VCaP (cell line): ENCODE results near the gene POU3F1.

ENCODE experiments used
- H3K27ac ChIP-seq: fragments of 450-650 bp; 2 replicates; pipeline ENCODE4 v1.5.1; 2017
- TF ChIP-seq, protein P1 (sequence below): fragments of 450-650 bp; conservative IDR thresholded peaks from 2 replicates; pipeline ENCODE4 v1.5.1; 2017; ENCODE audit warnings: mild to moderate bottlenecking, moderate library complexity

The POU3F1 gene

DNA sequence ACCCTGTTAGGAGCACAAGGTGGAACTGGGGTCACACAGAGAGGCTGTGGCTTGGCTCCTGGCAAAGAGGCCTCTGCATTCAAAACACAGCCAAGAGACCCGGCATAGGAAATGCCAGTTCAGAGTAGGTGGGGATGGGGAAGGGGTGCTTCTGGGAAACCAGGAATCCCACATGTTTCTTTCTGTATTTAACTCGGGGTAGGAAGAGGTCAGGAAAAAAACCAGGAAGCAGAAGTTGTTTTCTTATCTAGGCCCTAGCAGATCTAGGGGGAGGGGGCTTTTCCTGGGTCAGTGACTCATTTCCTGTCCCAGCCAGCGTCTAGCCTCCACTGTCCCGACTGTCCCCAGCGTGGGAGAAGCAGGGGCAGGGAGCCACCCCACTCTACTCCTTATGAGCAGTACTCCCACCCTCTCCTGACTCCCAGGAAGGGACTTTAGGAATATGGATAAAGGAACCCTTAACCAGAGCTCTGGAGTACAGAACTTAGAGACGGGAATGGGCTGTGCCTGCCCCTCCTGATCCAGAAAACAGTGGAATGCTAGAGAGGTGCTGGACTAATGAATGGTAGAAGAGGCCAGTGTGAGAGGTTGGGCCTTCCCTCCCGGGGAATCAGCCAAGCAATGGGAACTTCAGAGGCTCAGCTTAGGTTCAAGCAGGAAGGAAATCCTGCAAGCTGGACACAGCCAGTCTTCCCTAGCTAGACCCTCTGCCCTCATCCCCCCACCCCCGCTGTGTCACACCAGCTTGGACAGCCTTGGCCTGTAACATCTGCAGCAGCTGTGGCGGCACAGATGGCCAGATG is 47.0 kb downstream of the POU3F1 start:
- TF ChIP-seq, protein P1, sequence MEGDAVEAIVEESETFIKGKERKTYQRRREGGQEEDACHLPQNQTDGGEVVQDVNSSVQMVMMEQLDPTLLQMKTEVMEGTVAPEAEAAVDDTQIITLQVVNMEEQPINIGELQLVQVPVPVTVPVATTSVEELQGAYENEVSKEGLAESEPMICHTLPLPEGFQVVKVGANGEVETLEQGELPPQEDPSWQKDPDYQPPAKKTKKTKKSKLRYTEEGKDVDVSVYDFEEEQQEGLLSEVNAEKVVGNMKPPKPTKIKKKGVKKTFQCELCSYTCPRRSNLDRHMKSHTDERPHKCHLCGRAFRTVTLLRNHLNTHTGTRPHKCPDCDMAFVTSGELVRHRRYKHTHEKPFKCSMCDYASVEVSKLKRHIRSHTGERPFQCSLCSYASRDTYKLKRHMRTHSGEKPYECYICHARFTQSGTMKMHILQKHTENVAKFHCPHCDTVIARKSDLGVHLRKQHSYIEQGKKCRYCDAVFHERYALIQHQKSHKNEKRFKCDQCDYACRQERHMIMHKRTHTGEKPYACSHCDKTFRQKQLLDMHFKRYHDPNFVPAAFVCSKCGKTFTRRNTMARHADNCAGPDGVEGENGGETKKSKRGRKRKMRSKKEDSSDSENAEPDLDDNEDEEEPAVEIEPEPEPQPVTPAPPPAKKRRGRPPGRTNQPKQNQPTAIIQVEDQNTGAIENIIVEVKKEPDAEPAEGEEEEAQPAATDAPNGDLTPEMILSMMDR, result no peak

DNA sequence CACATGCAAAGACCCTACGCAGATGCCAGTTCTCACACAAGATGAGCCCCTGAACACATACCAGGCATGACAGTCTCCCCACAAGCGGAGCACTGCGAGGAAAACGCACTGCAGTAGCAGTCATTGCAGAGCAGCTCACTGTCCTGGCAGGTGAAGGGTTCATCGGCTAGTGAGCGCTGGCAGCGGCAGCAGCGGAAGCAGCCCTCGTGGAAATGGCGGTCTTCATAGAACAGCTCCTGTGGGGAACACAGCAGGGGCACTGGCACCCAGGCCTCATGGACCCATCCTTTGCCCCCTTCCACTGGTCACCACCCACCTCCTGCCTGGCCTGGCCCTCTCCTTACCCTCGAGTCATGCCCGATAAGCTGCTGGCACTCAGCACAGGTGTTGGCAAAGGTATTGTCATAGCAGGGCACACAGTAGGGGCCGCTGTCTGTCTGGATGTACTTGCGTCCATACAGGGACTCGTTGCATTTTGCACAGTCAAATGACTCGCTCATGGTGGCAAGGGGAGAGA is 47.6 kb downstream of the POU3F1 start:
- TF ChIP-seq, protein P1, result no peak
- H3K27ac ChIP-seq, result no peak overlapping the region

More for the DNA sequence above, 47.0 kb downstream of the POU3F1 start:
- H3K27ac ChIP-seq, result no peak overlapping the region

DNA sequence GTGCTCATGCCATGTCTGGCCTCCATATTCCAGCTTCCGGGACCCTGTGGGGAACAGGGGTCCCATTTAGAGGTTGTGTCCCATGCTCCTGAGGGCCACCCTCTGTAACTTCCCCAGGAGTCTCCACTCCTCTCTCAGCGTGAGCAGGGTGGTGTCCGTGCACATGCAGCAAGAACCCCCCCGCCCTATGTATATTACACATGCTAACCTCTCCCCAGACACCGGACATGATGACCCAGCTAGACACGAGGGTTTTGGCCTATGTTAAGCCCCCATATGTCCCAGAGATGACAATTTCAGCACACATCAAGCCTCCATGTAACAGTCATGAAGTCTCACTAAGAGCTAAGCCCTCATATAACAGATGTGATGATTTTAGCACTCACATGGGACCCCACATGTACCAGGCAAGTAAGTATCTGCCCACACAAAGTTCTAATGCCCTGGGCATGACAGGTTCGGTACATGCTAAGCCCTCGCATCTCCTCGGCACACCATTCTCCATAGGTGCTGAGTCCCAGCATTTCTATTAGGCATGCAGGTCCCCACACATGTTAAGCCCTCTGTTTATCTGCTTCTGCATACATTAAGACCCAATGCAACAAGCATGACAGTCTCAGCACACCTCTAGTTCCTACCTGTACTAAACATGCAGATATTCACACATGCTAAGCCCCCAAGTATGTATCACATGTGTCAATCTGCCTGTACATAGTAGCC is 48.3 kb downstream of the POU3F1 start:
- TF ChIP-seq, protein P1, result no peak
- H3K27ac ChIP-seq, result no peak overlapping the region

DNA sequence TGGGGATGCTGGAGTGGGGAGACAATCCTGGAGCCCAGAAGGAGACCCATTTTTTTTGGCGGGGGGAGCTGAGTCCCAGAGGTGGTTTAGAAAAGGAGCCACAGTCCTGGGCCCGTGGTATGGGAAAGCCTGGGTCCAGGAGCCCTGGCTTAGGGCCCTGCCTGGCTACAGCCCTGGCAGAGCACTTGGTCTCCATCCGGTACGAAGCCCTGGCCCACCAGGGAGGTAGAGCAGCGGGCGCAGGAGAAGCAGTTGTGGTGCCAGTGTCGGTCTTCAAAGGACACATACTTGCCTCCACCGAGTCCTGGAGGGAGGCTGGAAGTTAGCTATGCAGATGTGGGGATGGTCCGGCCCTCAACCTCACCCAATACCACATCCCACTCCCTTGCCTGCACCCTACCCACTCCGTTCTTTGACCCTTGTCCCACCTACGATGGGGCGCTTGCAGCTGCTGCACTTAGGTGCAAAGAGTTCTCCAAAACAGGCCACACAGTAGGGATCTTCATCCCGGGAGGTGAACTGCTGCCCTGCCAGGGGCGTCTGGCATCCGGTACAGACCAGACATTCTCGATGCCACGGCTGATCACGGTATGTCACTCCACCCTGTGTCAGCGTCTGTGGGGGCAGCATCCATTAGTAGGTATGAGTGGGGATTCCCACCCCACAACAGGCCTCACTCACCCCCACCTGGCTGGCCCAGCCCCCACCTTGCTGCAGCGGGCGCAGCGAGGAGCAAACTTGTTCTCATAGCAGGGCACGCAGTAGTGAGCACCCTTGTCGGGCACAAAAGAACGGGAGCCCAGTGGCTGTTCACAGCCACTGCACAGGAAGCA is 49.1 kb downstream of the POU3F1 start:
- TF ChIP-seq, protein P1, result no peak
- H3K27ac ChIP-seq, result no peak overlapping the region

DNA sequence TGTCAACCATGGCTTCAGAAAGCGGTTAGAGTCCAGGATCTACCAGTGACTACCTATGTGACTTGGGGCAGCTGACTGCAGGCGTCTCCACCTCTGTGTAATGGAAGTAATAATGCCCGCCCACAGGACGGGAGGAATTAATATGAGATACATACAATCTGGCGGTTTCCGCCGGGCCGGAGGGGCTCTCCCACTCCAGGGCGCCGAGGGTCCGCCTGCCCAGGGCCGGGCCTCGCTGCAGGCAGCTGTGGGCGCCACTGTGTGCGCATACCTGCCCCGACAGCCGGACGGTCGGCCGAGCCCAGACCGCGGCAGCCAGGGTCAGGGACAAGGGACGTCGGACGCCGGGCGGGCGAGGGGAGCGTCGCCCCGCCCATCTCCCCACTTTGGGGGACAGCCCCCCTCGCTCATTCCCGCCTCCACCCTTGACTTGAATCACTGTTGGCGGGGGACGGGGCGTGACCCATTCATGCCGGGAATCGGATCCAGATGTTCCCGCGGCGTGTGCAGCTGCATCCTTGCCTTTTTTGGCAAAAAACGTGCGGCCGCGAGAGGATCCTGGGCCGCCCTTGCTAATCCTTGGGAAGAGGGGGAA is 50.7 kb downstream of the POU3F1 start:
- no peak overlapping the region for H3K27ac ChIP-seq
- TF ChIP-seq, protein P1, result no peak

DNA sequence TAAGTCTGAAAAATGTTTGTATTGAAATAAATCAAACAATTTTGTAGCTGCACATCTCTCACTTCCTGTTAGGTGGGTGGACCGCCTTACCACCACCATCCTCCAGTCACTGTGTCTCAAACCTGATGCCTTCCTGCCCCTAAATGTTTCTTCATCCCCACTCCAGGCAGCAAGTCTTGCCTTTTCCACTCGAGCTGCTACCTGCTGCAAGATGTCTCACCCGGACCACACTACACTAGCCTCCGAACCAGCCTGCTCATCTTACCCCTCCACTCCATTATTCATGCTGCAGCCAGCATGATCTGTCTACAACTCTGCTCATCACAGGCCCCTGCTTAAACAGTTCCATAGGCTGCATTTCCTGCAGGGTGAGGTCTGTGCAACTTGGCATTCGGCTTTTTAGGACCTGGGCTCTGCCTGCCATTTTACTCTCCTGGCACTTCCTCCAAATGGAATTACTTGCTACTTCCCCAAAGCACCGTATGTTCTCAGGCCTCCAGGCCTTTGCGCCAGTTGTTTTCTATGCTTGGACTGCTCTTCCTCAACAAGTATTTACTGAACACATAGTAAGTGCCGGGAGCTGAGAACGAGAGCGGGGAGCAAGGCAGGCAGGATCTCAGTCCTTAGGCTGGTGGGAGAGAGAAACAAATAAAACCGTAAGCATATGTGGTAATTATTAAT is 51.6 kb downstream of the POU3F1 start:
- no peak overlapping the region for H3K27ac ChIP-seq
- TF ChIP-seq, protein P1, result no peak
